HCT116 (cell line): ENCODE measurements around the gene EMD.

Source experiments
- CEBPB ChIP-seq: IDR thresholded peaks from 2 replicates; pipeline ENCODE4 v1.6.1; 2012; ENCODE audit warnings: low read depth
- EZH2phosphoT487 ChIP-seq: fragments of 200-600 bp; IDR thresholded peaks from 2 replicates; pipeline ENCODE4 v1.6.1; 2018; ENCODE audit warnings: antibody characterized with exemption, borderline replicate concordance
- POLR2A ChIP-seq: IDR thresholded peaks from 2 replicates; pipeline ENCODE4 v1.7.0; 2011; ENCODE audit warnings: borderline replicate concordance; ENCODE audit not compliant: insufficient read depth, insufficient read length; ENCODE audit errors: extremely low read depth
- POLR2AphosphoS5 ChIP-seq: IDR thresholded peaks from 2 replicates; pipeline ENCODE4 v1.6.1; 2011; ENCODE audit warnings: mild to moderate bottlenecking, low read depth, low read length, moderate library complexity
- RAD21 ChIP-seq: IDR thresholded peaks from 2 replicates; pipeline ENCODE4 v1.6.1; 2012; ENCODE audit warnings: low read depth, mild to moderate bottlenecking
- TCF7L2 ChIP-seq: IDR thresholded peaks from 2 replicates; pipeline ENCODE4 v1.7.0; 2011; ENCODE audit warnings: borderline replicate concordance, inconsistent platforms; ENCODE audit not compliant: insufficient read depth, insufficient read length; ENCODE audit errors: extremely low read depth
- ZNF274 ChIP-seq: fragments of 200-500 bp; sonication (Bioruptor generic); IDR thresholded peaks from 2 replicates; pipeline ENCODE4 v1.6.1; 2014; ENCODE audit warnings: mild to moderate bottlenecking, low read depth, low read length, inconsistent platforms
- TF ChIP-seq, protein P1 (sequence below), 3 experiments: fragments of 200-600 bp in 1 of 3; sonication (generic) in 1 of 3; IDR thresholded peaks in 2 of 3; conservative IDR thresholded peaks in 1 of 3; 2 replicates each; pipeline ENCODE4 v1.5.1; 2012 to 2017; ENCODE audit warnings: low read depth in 2 of 3, low read length in 2 of 3, antibody characterized with exemption in 1 of 3, borderline replicate concordance in 1 of 3, control low read depth in 1 of 3, mild to moderate bottlenecking in 1 of 3, mixed read lengths in 1 of 3, mixed run types in 1 of 3, moderate library complexity in 1 of 3; ENCODE audit not compliant: insufficient read depth in 1 of 3
- TF ChIP-seq, protein P2 (sequence below): IDR thresholded peaks from 2 replicates; pipeline ENCODE4 v1.6.1; 2011; ENCODE audit warnings: mild to moderate bottlenecking, low read length, moderate library complexity; ENCODE audit not compliant: insufficient replicate concordance; ENCODE audit errors: extremely low read depth
- TF ChIP-seq, protein P3 (sequence below): IDR thresholded peaks from 2 replicates; pipeline ENCODE4 v1.6.1; 2012

DNA sequence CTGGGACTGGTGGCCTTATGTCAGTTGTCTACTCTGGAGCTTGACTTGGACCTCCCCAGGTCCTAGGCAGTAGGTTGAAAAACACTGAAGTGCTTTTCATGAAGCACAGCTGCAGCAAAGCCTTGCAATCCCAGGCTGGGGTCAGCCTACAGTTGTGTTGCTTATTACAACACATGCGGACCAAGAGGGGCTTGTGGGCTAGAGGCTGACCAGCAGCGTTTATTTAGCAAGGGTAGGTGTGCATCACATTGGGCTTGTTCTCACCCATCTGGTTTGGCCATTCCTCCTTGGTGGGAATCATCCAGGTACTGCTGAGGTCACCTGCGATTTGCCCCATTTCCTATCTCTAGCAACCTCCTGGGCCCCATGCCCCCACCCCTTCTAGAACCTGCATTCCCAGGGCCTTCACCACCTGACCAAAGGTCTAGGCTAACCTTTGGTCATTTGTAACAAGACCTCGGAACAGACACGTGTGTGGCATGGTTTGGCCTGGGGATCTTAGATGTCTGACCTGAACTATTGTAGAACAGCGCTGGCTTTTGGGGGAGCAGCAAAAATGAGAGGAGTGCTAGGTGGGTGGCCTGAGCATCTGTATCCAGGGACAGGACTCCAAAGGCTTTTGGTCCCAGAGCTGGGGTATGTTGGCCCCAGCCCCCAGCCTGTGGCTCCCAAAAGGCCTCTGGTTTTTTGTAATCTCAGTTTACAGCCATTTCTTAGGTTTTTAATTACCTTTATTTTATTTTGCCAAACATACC, 22.1 kb downstream of the EMD start:
- TF ChIP-seq, protein P1, sequence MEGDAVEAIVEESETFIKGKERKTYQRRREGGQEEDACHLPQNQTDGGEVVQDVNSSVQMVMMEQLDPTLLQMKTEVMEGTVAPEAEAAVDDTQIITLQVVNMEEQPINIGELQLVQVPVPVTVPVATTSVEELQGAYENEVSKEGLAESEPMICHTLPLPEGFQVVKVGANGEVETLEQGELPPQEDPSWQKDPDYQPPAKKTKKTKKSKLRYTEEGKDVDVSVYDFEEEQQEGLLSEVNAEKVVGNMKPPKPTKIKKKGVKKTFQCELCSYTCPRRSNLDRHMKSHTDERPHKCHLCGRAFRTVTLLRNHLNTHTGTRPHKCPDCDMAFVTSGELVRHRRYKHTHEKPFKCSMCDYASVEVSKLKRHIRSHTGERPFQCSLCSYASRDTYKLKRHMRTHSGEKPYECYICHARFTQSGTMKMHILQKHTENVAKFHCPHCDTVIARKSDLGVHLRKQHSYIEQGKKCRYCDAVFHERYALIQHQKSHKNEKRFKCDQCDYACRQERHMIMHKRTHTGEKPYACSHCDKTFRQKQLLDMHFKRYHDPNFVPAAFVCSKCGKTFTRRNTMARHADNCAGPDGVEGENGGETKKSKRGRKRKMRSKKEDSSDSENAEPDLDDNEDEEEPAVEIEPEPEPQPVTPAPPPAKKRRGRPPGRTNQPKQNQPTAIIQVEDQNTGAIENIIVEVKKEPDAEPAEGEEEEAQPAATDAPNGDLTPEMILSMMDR (IDR thresholded peaks at IDR 0.05 in 2 of 3, conservative IDR thresholded peaks at IDR 0.05 in 1 of 3; ENCODE audit: borderline replicate concordance in 1 of 3, insufficient read depth in 1 of 3, low read depth in 2 of 3, low read length in 2 of 3): no peak
- TF ChIP-seq, protein P2, sequence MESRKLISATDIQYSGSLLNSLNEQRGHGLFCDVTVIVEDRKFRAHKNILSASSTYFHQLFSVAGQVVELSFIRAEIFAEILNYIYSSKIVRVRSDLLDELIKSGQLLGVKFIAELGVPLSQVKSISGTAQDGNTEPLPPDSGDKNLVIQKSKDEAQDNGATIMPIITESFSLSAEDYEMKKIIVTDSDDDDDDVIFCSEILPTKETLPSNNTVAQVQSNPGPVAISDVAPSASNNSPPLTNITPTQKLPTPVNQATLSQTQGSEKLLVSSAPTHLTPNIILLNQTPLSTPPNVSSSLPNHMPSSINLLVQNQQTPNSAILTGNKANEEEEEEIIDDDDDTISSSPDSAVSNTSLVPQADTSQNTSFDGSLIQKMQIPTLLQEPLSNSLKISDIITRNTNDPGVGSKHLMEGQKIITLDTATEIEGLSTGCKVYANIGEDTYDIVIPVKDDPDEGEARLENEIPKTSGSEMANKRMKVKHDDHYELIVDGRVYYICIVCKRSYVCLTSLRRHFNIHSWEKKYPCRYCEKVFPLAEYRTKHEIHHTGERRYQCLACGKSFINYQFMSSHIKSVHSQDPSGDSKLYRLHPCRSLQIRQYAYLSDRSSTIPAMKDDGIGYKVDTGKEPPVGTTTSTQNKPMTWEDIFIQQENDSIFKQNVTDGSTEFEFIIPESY: no peak
- TF ChIP-seq TCF7L2 (no peak), ZNF274 (no peak), RAD21 (no peak), CEBPB (no peak), POLR2A (peak; percentile 74), EZH2phosphoT487 (no peak), POLR2AphosphoS5 (peak; percentile 78)
- TF ChIP-seq, protein P3, sequence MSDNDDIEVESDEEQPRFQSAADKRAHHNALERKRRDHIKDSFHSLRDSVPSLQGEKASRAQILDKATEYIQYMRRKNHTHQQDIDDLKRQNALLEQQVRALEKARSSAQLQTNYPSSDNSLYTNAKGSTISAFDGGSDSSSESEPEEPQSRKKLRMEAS: no peak
